Measurements from ENCODE around the gene HMGCLL1.

HMGCLL1 gene

GRCh38 chr6:55530931-55531330 lies 48.1 kb downstream of the HMGCLL1 start:
- no peak for DNase-seq

GRCh38 chr6:55528624-55529023 lies 50.4 kb downstream of the HMGCLL1 start:
- DNase-seq = no peak

DNA sequence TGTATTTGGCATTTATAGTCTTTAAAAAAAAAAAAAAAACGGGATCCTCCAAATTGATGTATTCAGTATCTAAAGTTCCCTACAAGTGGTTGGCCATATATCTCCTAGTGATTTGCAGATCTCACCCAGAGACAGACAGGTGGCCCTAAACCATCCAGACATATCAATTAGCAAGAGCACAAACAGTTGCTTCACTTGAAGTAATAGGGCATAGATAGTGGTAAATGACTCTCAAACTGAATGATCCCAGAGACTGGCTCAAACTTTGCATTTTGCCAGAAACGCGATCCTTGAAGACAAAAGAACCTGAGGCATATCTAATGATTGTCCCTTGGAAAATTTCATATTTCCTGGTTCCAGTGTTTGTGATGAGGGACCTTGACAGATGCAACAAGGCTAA lies 54.6 kb downstream of the HMGCLL1 start:
- DNase-seq = no peak

- no peak for DNase-seq
Observed at GRCh38 chr6:55518529-55519060, 60.4 kb downstream of the HMGCLL1 start.

DNA sequence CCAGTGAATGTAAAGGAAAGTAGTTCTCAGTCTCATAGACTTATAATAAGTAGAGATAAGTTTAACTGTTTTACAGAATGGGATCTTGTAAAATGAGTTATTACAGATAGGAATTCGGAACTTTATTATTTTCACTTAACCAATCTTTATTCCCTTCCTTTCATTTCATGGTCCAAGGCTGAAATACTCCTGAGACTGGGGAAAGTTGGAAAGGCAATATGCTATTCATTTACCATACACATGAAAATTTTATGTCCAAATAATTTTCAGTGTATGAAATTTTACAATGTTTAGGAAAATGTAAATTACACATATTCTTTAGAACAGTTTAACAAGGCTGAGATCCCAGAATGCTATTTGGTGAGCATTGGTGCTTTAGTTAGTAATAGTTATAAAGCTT lies 62.3 kb downstream of the HMGCLL1 start:
- no peak for DNase-seq

DNA sequence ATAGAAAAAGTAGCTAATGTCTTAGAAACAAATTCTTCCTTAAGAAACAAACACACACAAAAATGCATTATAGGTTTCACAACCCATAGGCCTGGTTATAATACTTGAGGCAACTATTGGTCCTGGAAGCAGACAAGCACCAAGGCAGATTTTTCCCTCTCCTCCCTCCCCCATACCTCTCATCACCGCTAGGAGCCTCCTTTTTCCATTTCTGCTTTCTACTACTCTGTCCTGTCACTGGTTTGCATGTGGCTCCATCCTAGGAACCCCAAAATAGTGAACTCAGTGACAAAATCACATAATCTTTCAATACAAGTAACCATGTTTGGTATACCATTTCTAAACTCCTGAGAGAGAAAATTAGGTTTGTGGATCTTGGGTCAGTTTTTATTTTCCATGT lies 66.1 kb downstream of the HMGCLL1 start:
- DNase-seq = no peak

GRCh38 chr6:55511122-55511800 lies 67.7 kb downstream of the HMGCLL1 start:
- no peak for DNase-seq

- DNase-seq = no peak
Observed at GRCh38 chr6:55499591-55499990, 79.4 kb downstream of the HMGCLL1 start.

DNA sequence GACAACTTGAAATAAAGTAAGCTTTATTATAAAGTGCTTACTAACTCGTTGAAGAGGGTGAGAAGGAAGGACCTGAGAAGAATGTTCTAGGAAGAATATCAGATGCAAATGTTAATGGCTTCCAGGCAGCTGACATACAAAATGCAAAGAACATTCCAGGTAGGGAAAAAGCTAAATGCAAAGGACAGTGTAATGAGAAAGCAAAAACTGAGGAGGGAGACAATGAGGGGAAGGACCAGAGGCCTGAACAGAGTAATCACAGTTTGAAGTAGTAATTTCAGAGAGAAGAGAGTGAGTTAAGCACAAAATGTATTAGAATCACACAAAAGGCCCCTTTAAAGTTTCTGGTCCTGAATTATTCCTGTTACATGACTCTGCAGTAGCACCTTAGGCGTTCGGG lies 81.3 kb downstream of the HMGCLL1 start:
- DNase-seq = no peak

DNA sequence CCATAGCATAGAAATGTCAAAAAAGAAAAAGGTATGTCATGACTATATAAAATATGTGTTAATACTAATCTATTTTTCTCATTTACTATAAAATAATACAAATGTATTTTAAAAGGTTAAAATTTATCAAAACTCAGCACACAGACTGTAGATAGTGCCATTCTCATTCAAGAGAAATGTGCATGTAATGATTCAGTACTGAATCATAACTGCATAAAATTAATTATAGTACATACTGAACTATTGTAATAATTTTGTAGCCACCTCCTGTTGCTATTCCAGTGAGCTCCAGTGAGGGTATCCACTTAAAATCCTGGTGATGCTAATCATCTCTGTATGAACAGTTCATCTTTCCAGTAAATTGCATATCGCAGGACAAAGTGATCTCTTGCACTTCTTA lies 82.8 kb downstream of the HMGCLL1 start:
- DNase-seq = no peak

- DNase-seq = no peak
Observed at GRCh38 chr6:55495277-55495676, 83.7 kb downstream of the HMGCLL1 start.

DNA sequence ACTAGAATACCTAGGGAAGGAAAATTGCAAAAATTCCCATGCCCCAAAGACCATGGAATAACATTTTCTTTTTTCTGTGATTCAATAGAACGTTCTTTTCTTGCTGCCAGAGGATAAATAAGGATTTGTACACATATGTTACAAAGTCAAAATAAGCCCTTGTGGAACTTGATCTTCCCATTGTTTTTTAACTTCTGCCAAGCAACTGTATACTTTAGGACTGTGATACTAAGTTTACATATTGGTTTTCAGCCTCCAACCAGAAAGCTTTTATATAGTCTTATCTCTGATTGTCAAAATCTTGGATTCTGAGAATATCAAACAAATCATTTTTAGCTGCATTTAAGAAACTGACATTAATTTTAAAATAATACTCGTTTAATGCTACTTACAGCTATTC lies 84.6 kb downstream of the HMGCLL1 start:
- DNase-seq = no peak

- no peak for DNase-seq
Observed at GRCh38 chr6:55492259-55492658, 86.7 kb downstream of the HMGCLL1 start.

- no peak for DNase-seq
Observed at GRCh38 chr6:55490871-55491270, 88.1 kb downstream of the HMGCLL1 start.

- DNase-seq = no peak
Observed at GRCh38 chr6:55474382-55474781, 104.6 kb downstream of the HMGCLL1 start.

- no peak for DNase-seq
Observed at GRCh38 chr6:55473722-55474121, 105.3 kb downstream of the HMGCLL1 start.

GRCh38 chr6:55469951-55470366 lies 109.0 kb downstream of the HMGCLL1 start:
- no peak for DNase-seq

DNA sequence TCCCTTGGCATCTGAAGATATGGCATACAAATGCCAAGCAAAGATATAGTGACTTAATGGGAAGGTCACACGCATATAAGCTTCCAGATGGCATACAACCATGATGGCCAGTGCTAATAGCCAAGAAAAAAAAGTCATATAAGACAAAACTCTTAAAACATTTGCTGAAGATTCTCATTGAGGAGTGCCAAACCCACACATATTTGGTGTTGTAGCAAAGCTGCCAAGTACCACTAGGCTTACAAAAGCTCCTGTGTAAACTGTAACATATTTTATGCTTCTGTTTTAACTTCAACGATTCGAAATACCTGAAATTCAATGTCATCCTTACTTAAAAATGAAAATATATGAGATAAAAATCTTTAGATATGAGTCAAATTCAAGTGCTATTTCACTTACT lies 123.0 kb downstream of the HMGCLL1 start:
- no peak for DNase-seq

DNA sequence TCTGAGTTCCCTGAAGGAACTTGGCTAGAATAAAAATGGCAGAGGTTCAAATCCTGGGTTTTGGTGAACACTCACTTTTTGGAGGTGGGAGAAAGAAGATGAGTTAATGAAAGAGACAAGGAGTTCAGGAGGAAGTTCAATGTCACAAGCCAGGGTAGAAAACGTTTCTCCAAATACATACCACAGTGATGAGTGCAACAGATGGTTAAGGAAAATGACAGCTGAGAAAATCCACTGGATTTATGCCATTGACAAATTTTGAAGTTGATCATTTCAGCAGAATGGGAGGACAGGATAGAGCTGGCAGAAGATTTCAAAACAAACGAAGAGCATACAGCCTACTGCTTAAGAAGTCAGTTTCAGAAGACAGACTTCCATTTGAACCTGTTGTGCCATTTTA lies 129.0 kb downstream of the HMGCLL1 start:
- DNase-seq = no peak

- no peak for DNase-seq
Observed at GRCh38 chr6:55449225-55449624, 129.8 kb downstream of the HMGCLL1 start.

DNA sequence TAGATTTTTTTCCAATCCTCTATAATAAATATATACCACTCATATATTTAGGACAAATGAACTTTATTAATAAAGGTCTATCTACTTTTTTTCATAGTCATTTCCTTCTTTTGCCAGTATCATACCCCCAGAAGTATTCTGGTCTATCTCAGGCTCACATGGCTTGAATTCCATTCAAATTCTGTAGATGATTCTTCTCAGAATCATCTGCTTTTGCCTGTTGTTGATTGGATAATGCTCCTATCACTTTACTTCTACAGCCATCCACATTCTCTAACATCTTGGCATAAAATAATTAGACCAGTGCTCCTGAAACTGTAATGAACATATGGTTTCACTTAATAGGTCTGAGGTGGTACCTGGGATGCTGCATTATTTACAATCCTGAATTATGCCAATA lies 130.5 kb downstream of the HMGCLL1 start:
- DNase-seq = no peak

GRCh38 chr6:55447891-55448290 lies 131.1 kb downstream of the HMGCLL1 start:
- no peak for DNase-seq

GRCh38 chr6:55445648-55446204 lies 133.3 kb downstream of the HMGCLL1 start:
- no peak for DNase-seq

DNA sequence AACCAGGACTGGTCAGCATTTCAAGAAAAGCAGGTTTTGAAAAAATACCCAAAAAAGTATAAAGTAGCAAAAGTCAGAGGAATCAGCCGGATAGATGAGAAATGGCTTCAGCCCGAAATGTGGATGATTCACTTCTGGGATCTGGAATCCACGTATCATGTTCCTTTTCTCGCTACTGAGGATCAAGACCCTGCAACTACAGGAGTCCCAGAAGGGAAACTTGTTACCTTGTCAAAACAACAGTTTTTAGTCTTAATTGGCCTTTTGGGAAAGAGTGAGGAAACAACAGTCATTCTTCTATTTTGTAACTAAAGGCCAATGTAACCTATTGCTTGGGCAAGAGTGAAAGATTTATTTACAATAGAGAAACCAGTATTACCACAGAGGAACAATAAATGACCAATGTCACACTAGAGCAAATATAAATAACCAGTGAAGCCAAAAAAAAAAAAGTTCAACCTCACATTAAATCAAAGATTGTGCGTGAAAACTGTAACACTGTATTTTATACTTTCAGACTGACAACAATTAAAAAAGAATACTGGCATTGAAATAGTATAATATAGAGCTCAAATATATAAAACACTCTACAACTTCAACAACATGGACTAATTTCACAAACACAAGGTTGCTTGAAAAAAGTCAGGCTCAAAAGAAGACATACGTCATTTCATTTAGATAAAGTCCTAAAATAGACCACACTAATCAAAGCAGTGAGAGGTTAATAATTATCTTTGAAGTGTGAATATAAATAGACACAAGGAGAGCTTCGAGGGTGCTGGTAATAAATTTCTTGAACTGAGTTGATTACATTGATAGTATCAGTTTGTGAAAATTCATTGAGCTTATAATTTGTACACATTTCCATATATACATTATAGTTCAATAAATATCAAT lies 135.5 kb downstream of the HMGCLL1 start:
- no peak for DNase-seq
